ENCODE results near the gene BOLA3.

Gene BOLA3

DNA sequence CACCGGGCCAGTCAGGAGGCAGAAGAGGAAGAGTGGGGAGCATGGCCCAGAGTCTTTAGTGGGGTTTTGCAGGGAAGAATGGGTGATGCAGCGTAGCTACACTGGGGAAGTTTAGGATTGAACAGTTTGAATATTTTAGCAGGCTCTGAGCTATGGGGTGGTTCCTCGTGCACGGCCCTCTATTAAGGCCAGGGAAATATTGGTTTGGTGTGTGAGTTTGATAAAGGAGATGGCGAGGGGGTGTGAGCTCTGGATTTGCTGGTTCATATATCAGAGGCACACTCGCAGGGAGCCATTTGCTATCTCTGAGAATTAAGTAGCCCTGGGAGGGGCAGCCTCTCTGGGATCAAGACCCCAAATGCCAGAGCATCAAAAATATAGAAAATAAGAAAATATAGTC is 50.1 kb downstream of the BOLA3 start:
- H3K4me3 ChIP-seq (ENCODE audit: control insufficient read depth, low read depth, low read length), result no peak overlapping the region
- DNase-seq (ENCODE audit: low read depth), result no peak
- TF ChIP-seq, protein P1, sequence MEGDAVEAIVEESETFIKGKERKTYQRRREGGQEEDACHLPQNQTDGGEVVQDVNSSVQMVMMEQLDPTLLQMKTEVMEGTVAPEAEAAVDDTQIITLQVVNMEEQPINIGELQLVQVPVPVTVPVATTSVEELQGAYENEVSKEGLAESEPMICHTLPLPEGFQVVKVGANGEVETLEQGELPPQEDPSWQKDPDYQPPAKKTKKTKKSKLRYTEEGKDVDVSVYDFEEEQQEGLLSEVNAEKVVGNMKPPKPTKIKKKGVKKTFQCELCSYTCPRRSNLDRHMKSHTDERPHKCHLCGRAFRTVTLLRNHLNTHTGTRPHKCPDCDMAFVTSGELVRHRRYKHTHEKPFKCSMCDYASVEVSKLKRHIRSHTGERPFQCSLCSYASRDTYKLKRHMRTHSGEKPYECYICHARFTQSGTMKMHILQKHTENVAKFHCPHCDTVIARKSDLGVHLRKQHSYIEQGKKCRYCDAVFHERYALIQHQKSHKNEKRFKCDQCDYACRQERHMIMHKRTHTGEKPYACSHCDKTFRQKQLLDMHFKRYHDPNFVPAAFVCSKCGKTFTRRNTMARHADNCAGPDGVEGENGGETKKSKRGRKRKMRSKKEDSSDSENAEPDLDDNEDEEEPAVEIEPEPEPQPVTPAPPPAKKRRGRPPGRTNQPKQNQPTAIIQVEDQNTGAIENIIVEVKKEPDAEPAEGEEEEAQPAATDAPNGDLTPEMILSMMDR (conservative IDR thresholded peaks at IDR 0.05; ENCODE audit: control insufficient read depth, insufficient read depth, low read depth, low read length), result no peak

DNA sequence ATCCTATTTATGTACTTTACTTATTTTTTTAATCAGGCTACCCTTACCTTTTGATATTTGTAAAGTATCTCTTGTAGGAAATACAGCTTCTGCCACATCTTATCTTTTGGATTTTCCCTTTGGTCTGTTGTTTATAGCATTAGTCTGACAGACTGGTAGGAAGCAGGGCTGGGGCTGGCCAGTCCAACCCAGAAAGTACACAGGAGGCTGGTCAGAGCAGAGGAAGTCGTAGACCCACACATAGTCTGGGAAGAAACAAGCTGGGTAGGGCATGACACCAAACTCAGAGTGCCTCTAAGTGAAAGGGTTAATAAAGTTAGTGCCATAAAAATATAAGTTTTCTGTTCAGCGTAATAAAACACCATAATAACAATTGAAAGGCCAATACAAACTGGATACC is 51.7 kb downstream of the BOLA3 start:
- DNase-seq (ENCODE audit: low read depth), result no peak
- TF ChIP-seq, protein P1 (conservative IDR thresholded peaks at IDR 0.05; ENCODE audit: control insufficient read depth, insufficient read depth, low read depth, low read length), result no peak

DNA sequence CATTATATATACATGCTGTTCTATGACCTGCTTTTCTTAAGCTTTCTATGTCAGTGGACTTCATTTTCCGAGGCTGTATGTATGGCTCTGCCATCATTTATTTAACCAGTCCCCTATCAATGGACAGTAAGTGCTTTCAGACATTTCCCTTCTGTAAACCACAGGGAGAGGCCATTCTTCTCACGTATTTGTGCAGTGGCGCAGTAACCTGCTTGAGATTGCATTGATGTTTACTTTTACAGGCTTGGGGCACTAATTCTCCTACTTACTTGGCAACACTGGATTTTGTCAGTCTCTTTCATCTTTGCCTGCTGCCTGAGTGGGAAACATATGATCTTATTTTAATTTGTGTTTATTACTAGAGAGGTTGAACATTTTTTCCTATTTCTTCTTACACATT is 52.1 kb downstream of the BOLA3 start:
- H3K4me3 ChIP-seq (ENCODE audit: control insufficient read depth, low read depth, low read length), result no peak overlapping the region
- TF ChIP-seq, protein P1 (conservative IDR thresholded peaks at IDR 0.05; ENCODE audit: control insufficient read depth, insufficient read depth, low read depth, low read length), result no peak
- no peak for DNase-seq (ENCODE audit: low read depth)

More for the DNA sequence above, 51.7 kb downstream of the BOLA3 start:
- H3K4me3 ChIP-seq (ENCODE audit: control insufficient read depth, low read depth, low read length), result no peak overlapping the region

DNA sequence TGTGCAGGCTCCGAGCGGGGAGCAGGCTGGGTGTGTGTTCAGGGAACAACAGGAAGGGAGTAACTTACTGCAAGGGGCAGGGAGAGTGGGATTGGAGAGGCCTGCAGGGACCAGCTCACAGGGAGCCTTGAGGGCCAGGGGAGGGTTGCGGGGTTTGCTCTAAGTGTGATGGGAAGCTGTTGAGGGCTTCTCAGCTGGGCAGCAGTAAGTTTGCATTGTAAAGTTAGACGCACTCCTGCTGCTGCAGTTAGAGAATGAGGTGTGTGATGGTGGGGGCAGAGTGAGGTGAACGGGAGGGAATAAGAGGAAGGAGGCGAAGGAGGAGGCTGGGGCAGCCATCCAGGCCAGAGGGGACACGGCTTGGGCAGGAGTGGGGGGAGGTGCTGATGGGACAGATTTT is 53.4 kb downstream of the BOLA3 start:
- TF ChIP-seq, protein P1 (conservative IDR thresholded peaks at IDR 0.05; ENCODE audit: control insufficient read depth, insufficient read depth, low read depth, low read length), result no peak
- H3K4me3 ChIP-seq (ENCODE audit: control insufficient read depth, low read depth, low read length), result no peak overlapping the region
- no peak for DNase-seq (ENCODE audit: low read depth)

DNA sequence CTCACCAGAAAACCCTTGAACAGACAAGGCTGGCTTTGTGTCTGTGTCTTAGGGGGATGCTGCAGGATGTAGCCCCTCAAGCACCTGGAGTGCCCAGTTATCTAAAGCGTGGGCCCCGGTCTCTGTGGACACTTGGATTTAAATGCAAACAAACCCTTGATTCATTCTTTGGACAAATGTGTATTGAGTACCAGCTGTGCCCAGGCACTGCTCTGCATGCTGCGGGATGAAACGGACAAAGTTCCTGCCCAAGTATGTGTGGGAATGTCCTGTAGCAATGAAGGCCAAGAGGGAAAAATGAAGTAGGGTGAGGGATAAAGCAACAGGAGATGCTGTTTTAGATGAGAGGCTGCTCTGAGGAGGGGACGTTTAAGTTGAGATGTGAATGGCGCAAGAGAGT is 53.9 kb downstream of the BOLA3 start:
- TF ChIP-seq, protein P1 (conservative IDR thresholded peaks at IDR 0.05; ENCODE audit: control insufficient read depth, insufficient read depth, low read depth, low read length), result no peak
- DNase-seq (ENCODE audit: low read depth), result no peak
- no peak overlapping the region for H3K4me3 ChIP-seq (ENCODE audit: control insufficient read depth, low read depth, low read length)

DNA sequence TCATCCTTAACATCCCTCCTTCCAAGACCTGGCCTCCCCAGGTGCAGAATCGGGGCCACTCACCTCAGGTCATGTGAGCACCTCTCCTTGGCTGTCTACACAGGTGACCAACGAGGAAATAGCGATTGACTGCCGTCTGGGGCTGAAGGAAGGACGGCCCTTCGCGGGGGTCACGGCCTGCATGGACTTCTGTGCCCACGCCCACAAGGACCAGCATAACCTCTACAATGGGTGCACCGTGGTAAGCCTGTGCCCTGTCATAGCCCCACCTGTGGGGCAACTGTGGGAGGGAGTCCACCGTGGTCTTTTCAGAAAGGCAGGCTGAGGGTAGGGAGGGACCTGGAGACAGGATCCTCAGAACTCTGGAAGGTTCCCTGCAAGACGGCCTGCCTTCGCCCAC is 54.3 kb downstream of the BOLA3 start:
- DNase-seq (ENCODE audit: low read depth), result no peak
- no peak overlapping the region for H3K4me3 ChIP-seq (ENCODE audit: control insufficient read depth, low read depth, low read length)
- TF ChIP-seq, protein P1 (conservative IDR thresholded peaks at IDR 0.05; ENCODE audit: control insufficient read depth, insufficient read depth, low read depth, low read length), result no peak

DNA sequence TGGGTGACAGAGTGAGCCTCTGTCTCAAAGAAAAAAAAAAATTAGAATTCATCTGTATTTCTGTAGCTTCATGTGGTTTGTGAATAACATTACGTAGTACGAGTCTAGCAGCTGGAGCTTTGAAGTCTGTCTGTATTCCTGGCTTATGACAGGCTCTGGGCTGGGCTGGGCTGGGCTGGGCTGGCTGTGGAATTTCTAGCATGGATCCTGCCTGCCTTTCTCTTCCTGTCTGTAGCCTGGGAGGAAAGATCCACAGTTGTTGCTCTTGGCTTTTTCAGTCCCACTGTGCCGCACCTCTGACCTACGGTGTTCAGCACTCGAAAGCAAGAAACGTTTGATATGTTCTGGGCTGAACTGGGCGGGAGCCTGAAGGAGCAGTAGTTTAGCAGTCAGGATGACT is 55.4 kb downstream of the BOLA3 start:
- no peak for DNase-seq (ENCODE audit: low read depth)
- TF ChIP-seq, protein P1 (conservative IDR thresholded peaks at IDR 0.05; ENCODE audit: control insufficient read depth, insufficient read depth, low read depth, low read length), result no peak
- H3K4me3 ChIP-seq (ENCODE audit: control insufficient read depth, low read depth, low read length), result no peak overlapping the region
